Stimulated activated CD8-positive, alpha-beta memory T cell treated with anti-CD3 and anti-CD28 coated beads, Interleukin-7, amount 100 ng/mL, for 48 hours (primary cell): Measurements from ENCODE around the gene PGAP6.
"Not testable (repeated sequence)": the region's sequence is repeated elsewhere in the genome, so short reads cannot be mapped to it uniquely, and the experiment has no call there.

Experiments
- DNase-seq, 2 donors: peaks; one replicate each; pipeline ENCODE4 v3.0.0-alpha.2; 2020; ENCODE audit warnings: low read depth in 1 of 2; ENCODE audit errors: extremely low read depth in 1 of 2

PGAP6 gene

GRCh38 chr16:352547-353403 is 29.0 kb downstream of the PGAP6 start, which contains the start of gene AXIN1:
Gene AXIN1 (minus strand): TSS chr16:352723. CDS start chr16:347025, 5,698 bp downstream.
- DNase-seq = peak; percentile 100

GRCh38 chr16:351804-352520 is 29.8 kb downstream of the PGAP6 start:
- no peak for DNase-seq

- DNase-seq = no peak
Observed at GRCh38 chr16:350203-350602, 31.6 kb downstream of the PGAP6 start.

GRCh38 chr16:349211-349610 is 32.6 kb downstream of the PGAP6 start:
- DNase-seq = no peak

GRCh38 chr16:348495-348894 is 33.3 kb downstream of the PGAP6 start:
- not testable (repeated sequence) for DNase-seq

GRCh38 chr16:347203-347602 is 34.6 kb downstream of the PGAP6 start:
- DNase-seq = no peak

- no peak for DNase-seq
Observed at GRCh38 chr16:346587-346986, 35.2 kb downstream of the PGAP6 start.

GRCh38 chr16:345772-346171 is 36.0 kb downstream of the PGAP6 start:
- no peak for DNase-seq

GRCh38 chr16:342455-343213 is 39.1 kb downstream of the PGAP6 start:
- DNase-seq = no peak

- DNase-seq = not testable (repeated sequence)
Observed at GRCh38 chr16:341974-342336, 39.8 kb downstream of the PGAP6 start.

GRCh38 chr16:341095-341973 is 40.4 kb downstream of the PGAP6 start:
- not testable (repeated sequence) for DNase-seq

- no peak for DNase-seq
Observed at GRCh38 chr16:340370-341091, 41.2 kb downstream of the PGAP6 start.

GRCh38 chr16:339680-340079 is 42.1 kb downstream of the PGAP6 start:
- no peak for DNase-seq

GRCh38 chr16:337975-338575 is 43.7 kb downstream of the PGAP6 start:
- DNase-seq = no peak

- no peak for DNase-seq
Observed at GRCh38 chr16:337437-337836, 44.3 kb downstream of the PGAP6 start.

- DNase-seq = no peak
Observed at GRCh38 chr16:336269-336668, 45.5 kb downstream of the PGAP6 start.

- not testable (repeated sequence) for DNase-seq
Observed at GRCh38 chr16:334861-335632, 46.7 kb downstream of the PGAP6 start.

GRCh38 chr16:334164-334832 is 47.5 kb downstream of the PGAP6 start:
- not testable (repeated sequence) for DNase-seq
